Measurements from ENCODE around the gene INTS1. TPM values are rescaled to one million over a fixed set of nuclear protein-coding genes. Genes with fewer than 3 reads are reported as not detected.

INTS1 gene
- total RNA-seq, 4 donors from 2014 or later, result 45.9 to 70.6 (median 60.3) TPM

GRCh38 chr7:1473864-1474512 lies 30.2 kb downstream of the INTS1 start:
- intact Hi-C loops (cut with DNase I; ENCODE audit: low total_unique reads), result loop anchor here (5.0 to 10.0 kb wide), 2 partner anchors 42 to 249 kb away; no protein-coding TSS in a partner anchor
- TF ChIP-seq POLR2A (IDR thresholded peaks at IDR 0.05) (no peak), CTCF (IDR thresholded peaks at IDR 0.05) (peak in 1 of 3 donors; percentile 75)
- no peak overlapping the region for H3K4me3 ChIP-seq (ENCODE audit: low read depth, poor library complexity, severe bottlenecking)
- 17 to 22% methylated on average over 18 to 26 of the region's 37 CpGs for WGBS, 2 donors
- DNase-seq (ENCODE audit: low spot score in 2 of 2), result peak; percentile 81 to 97

- intact Hi-C loops (cut with DNase I; ENCODE audit: low total_unique reads), result loop anchor here (5.0 to 10.0 kb wide), 2 partner anchors 39 to 246 kb away; no protein-coding TSS in a partner anchor
- 95 to 98% methylated on average over 21 of the region's 21 CpGs for WGBS, 2 donors
- no peak for DNase-seq (ENCODE audit: low spot score in 2 of 2)
- H3K4me3 ChIP-seq (ENCODE audit: low read depth, poor library complexity, severe bottlenecking), result no peak overlapping the region
- no peak for TF ChIP-seq CTCF (IDR thresholded peaks at IDR 0.05)
- TF ChIP-seq POLR2A (IDR thresholded peaks at IDR 0.05), result no peak
Observed at GRCh38 chr7:1470901-1471300, 33.3 kb downstream of the INTS1 start.

DNA sequence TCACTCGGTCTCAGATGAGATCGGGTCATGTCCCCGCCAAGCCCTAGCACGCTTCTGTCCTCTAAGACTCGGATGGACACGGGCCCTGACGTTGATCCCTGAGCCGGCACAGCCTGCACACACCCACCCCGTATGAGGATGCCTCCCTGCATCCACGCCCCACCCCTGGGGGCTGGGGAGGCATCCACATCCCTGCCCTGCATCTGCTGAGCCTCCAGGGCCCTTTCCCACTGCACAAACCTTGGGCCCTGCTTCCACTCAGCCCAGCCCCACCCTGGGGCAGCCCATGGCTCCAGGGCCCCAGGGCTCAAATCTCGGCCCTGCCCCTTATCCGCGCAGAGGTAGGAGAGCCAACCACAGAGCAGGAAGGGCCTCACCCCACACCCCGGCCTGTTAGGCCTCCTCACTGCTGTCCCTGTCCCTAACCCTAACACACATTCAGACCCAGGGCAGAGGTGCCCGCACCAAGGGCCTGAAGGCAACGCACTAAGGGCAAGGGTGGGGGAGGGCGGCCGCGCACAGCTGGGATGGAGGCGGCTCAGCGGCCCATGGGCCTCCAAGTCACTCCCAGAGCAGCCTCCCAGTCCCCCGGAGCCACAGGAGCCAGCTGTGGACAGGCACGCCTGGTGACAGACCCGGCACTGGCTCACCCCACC lies 35.4 kb downstream of the INTS1 start:
- H3K4me3 ChIP-seq (ENCODE audit: low read depth, poor library complexity, severe bottlenecking), result no peak overlapping the region
- no peak for DNase-seq (ENCODE audit: low spot score in 2 of 2)
- TF ChIP-seq POLR2A (IDR thresholded peaks at IDR 0.05), result no peak
- TF ChIP-seq CTCF (IDR thresholded peaks at IDR 0.05), result no peak
- WGBS, 2 donors, result 80 to 85% methylated on average over 21 to 24 of the region's 24 CpGs
- intact Hi-C loops (cut with DNase I; ENCODE audit: low total_unique reads), result no loop called here

DNA sequence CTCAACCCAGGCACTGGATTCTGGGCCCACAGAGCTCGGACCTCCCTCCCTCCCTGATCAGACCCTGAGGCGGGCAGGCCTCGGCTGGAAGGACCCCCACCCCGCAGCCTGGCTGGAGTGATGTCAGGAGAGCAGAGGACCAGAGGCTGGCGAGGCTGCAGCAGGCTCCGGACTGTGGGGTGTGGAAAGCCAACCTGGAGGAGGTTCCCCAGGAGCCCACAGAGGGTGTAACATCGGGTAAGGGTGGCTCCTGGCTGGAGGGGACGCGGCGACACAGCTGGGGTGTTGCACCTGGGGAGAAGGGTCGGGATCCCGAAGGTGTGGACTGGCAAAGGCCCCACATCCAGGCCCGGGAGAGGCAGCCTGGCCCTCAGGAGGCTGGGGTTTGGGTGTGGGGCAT lies 36.0 kb downstream of the INTS1 start:
- intact Hi-C loops (cut with DNase I; ENCODE audit: low total_unique reads), result no loop called here
- TF ChIP-seq POLR2A (IDR thresholded peaks at IDR 0.05), result no peak
- no peak for TF ChIP-seq CTCF (IDR thresholded peaks at IDR 0.05)
- no peak overlapping the region for H3K4me3 ChIP-seq (ENCODE audit: low read depth, poor library complexity, severe bottlenecking)
- WGBS, 2 donors, result 83 to 91% methylated on average over 9 to 10 of the region's 13 CpGs
- DNase-seq (ENCODE audit: low spot score in 2 of 2), result no peak

GRCh38 chr7:1466524-1467271 lies 37.5 kb downstream of the INTS1 start:
- TF ChIP-seq POLR2A (IDR thresholded peaks at IDR 0.05), result no peak
- no peak for TF ChIP-seq CTCF (IDR thresholded peaks at IDR 0.05)
- WGBS, 2 donors, result 24 to 28% methylated on average over 10 to 14 of the region's 17 CpGs
- intact Hi-C loops (cut with DNase I; ENCODE audit: low total_unique reads), result no loop called here
- DNase-seq (ENCODE audit: low spot score in 2 of 2), result peak in 1 of 2 donors; percentile 95
- H3K4me3 ChIP-seq (ENCODE audit: low read depth, poor library complexity, severe bottlenecking), result no peak overlapping the region
